ENCODE results near the gene FOXO1.

The FOXO1 gene

DNA sequence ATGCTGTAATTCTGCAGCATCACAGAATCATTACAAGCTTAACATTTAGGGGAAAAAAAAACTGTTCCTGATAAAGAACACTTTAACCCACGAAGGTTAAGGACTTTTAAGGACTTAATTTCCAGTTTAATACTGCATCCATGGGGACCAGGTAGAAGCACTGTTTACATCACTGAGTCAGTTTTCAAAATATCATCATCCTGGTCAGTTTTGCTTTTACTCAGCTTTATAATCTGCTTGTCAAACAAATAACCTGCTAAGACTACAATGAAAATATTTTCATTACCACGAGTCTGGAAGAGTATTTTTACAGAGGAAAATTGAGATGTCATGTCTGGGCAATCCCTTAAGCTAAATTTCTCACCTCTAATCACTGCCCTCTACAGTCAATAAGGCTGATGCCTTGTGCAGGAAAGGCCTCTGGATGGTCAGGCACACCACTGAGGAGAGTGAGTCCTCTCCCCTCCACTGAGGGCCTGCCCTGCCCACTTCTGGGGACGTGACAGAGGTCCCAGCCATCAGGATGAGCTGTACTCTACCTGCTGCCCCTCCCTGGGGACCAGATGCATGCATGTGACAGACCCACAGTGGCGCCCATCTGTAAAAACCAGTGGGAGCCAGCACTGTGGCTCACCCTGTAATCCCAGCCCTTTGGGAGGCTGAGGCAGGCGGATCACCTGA is 31.0 kb downstream of the FOXO1 start:
- DNase-seq: no peak

- DNase-seq: no peak
Observed at GRCh38 chr13:40632915-40633314, 33.5 kb downstream of the FOXO1 start.

GRCh38 chr13:40631605-40632004 is 34.8 kb downstream of the FOXO1 start:
- no peak for DNase-seq

DNA sequence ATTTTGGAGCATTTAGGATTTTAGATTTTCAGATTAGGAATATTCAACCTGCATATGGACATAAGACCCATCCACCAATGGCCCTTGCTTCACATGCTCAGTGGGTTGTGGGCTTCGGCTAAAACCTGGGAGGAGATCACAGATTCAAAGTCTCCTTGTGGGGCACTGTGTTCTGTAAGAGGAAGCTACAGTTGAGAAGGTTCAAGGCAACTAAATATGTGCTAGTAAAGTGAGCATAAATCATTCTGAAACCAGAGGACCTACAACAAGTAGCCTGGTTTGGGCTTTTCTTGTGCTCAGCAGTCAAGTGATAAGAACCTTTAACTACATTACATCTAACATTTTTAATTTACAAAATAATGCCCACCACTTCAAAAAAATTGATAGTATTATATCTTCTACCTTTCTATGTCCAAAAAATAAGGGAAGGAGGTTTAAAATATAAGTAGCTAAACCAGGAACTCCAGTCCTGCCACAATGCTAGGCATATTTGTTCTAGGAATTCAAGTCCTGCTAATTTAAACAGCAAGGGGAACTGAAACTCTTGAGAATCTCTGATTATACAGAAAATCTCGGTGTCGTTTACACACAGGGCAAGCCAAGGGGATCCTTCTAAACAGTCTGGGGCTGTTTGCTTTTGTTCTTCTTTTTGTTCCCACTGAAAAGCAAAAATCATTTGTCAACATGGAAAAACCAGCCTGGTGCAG is 36.6 kb downstream of the FOXO1 start:
- no peak for DNase-seq

DNA sequence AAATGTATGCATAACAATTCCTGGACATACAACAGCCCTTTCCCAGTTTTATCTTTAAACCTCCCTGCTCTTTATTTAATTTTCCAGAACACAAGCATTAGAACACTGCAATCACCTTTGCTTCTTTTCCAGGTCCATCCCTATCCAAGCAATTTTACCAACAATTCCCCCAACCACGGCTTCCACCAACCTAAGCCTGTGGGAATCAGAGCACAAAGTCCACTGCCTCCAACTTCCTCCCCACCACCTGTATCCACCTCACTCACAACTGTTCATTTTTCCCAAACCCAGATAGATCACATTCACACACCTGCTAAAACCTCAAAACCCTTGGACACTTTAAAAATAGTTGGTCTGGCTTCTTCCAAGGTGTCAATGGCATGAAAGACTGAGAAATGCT is 39.5 kb downstream of the FOXO1 start:
- DNase-seq: no peak

DNA sequence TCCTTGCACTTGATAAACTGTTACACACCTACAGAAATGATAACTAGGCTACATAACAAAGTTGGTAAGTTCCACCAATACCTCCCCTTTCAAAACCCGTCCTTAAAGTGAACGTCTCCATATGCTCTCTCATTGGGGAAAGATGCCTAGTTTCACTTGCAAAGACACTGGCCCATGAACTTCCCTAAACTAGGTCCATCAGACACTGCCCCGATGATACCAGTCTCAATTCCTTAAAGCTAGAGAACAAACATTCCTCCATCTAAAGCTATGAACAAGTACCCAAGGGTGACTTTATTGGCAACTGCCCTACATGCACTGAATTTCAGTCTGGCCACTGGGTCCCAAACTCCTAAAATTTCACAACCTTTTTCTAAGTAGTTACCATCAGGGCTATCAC is 39.9 kb downstream of the FOXO1 start:
- no peak for DNase-seq

DNA sequence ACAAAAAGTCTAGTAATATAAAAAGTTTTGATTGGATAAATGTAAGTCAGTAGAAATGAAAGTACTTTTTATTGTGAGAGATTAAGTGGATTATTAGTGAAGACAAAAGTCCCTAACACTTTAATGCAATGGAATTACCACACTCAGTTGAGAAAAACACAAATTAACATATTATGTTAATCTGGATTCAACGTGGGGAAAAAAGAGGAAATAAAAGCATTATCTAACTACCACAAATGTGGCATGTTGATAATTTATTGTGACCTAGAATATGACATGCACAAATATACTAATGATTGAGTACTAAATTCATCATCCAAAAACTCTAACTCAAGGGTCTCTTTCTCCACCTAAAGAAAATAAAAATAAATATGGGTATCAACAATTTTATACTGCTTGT is 41.5 kb downstream of the FOXO1 start:
- DNase-seq: no peak

- no peak for DNase-seq
Observed at GRCh38 chr13:40624383-40624782, 42.1 kb downstream of the FOXO1 start.

DNA sequence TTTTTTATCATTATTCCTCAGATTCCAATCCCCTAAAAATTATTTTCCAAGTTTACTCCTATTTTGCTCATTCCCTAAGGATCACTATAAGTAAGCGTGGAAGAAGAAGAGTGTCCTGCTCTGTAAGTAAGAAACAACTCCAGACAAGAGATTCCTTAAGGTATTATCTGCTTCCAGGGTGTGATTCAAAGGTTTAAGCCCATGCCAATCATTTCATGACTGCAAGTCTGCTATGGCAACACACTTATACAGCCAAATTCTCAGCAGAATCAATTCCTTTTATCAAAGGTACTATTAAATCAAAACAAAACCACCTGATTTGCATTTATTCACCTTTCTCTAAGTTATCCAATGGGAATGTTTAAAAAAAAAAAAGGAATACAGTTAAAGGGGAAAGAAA is 43.7 kb downstream of the FOXO1 start:
- no peak for DNase-seq

DNA sequence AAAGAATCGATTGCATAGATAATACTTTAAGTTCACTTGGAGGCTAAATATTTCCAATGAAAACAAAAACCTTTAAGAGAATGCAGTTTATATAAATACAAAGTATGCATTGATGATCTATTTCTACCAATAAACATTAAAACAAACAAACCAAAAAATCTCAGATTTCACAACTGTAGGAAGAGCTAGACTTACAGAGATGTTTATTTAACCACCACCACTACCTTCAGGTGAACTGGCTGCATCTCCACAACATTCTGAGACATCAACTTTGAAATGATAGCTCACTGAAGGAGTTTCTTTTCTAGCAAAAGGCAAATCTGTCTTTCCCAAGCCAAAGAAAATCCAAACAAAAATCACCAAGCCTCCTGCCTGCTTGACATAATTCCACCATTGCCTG is 44.2 kb downstream of the FOXO1 start:
- no peak for DNase-seq

DNA sequence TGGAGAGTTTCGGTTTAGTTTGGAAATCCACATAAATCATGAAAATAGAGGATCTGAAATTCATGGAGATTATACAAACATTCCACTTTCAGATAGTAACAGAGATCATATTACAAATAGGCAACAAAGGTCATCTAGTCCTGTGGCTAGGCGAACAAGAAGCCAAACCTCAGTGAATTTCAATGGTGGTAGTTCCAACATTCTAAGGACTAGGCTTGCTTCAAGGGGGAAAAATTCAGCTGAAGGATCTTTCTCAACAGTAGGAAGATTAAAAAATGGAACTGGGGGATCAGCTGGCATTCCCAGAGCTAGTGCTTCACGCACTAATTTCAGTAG is 47.0 kb downstream of the FOXO1 start:
- no peak for DNase-seq

GRCh38 chr13:40618581-40619478 is 47.6 kb downstream of the FOXO1 start:
- no peak for DNase-seq

- DNase-seq: no peak
Observed at GRCh38 chr13:40617801-40618356, 48.6 kb downstream of the FOXO1 start.

- no peak for DNase-seq
Observed at GRCh38 chr13:40615619-40616018, 50.8 kb downstream of the FOXO1 start.

GRCh38 chr13:40613914-40614313 is 52.5 kb downstream of the FOXO1 start:
- no peak for DNase-seq

DNA sequence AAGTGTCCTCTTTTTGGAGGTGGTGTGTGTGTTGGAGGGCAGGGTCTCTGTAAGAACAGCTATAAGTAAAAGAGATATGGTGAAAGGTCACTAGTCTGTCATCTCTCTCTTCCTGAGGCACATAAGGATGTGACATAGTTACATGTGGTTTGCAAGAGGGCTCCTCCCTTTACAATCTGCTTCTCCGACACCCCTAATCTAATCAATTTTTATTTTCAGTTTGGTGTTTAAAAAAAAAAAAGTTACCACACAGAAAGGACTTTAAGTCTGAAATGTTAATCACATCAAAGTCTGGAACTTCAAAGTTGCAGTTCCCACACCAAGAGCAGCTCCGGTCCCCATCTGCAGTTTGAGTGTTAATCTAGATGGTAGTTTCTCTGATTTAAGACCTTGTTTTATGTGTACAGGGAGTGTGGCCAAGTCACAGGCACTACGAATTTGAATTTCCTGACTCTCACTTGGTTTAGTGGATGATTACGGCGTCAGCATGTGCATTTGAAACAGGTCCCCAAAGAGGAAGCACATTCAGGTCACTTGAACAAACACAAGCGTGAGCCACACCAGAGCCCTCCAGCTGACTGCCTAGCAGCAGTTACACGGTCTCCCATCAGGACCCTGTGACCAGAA is 53.1 kb downstream of the FOXO1 start:
- no peak for DNase-seq

GRCh38 chr13:40612041-40612440 is 54.4 kb downstream of the FOXO1 start:
- DNase-seq: no peak

- no peak for DNase-seq
Observed at GRCh38 chr13:40611635-40612034, 54.8 kb downstream of the FOXO1 start.

DNA sequence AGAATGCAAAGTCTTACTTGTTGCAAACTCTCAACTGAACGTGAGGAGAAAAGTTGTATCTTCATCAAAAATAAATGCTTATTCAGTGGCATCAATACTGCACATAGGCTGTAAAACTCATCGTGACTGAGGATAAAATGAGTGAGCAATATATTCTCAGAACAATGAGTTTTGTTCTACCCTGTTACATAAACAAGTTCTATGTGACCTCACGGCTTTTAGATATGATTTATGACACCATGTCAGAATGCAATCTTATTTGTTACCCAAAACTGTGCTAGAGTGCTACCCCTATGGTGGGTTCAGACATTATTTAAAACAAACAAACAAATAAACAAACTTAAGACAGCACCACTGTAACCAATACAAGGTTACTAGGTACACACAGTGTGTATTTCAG is 55.4 kb downstream of the FOXO1 start:
- no peak for DNase-seq

GRCh38 chr13:40609972-40610726 is 56.3 kb downstream of the FOXO1 start:
- peak; percentile 57 for DNase-seq

DNA sequence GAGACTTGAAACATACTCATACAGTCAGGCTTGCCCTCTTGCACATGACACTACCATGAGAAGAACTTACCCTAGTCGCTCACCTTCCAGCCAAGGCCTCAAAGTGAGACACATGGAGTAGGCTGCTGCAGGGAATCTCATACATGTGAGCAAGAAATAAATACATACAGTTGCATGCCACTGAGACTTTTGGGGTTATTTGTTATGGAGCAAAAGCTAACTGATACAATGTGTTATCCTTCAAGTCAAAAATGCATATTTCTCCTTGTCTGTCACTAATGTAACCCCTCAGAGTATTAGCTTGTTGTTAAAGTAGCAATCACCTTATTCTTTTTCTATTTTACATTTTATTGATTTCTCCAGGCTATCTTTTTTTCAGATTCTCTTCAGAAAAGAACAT is 58.1 kb downstream of the FOXO1 start:
- DNase-seq: no peak

- DNase-seq: no peak
Observed at GRCh38 chr13:40605573-40605972, 60.9 kb downstream of the FOXO1 start.
